Type B pancreatic cell (in vitro differentiated cells): Measurements from ENCODE around the gene NHLRC1. TPM values are rescaled to one million over a fixed set of nuclear protein-coding genes. Genes with fewer than 3 reads are reported as not detected.
A peak's percentile ranks its signal among the peaks of the same experiment; 100 is the strongest.
"Not testable (repeated sequence)": the region's sequence is repeated elsewhere in the genome, so short reads cannot be mapped to it uniquely, and the experiment has no call there.

Experiments used
- DNase-seq: peaks from one replicate; pipeline ENCODE4 v3.0.0; 2021; ENCODE audit warnings: mixed read lengths; ENCODE audit not compliant: unreplicated experiment; ENCODE audit errors: extremely low spot score
- H3K27ac Mint-ChIP-seq: 2 replicates; pipeline ENCODE4 v1.8.0; 2021; ENCODE audit warnings: mild to moderate bottlenecking, mixed read lengths
- H3K27me3 Mint-ChIP-seq: 2 replicates; pipeline ENCODE4 v1.8.0; 2021; ENCODE audit warnings: mixed read lengths
- H3K36me3 Mint-ChIP-seq: 2 replicates; pipeline ENCODE4 v1.8.0; 2021; ENCODE audit warnings: mixed read lengths
- H3K4me1 Mint-ChIP-seq: one replicate; pipeline ENCODE4 v1.8.0; 2021; ENCODE audit warnings: mixed read lengths; ENCODE audit not compliant: unreplicated experiment
- H3K4me3 Mint-ChIP-seq: 2 replicates; pipeline ENCODE4 v1.8.0; 2021; ENCODE audit warnings: mild to moderate bottlenecking, mixed read lengths
- H3K9me3 Mint-ChIP-seq: 2 replicates; pipeline ENCODE4 v1.8.0; 2021; ENCODE audit warnings: mixed read lengths
- total RNA-seq: library from RNA; stranded (reverse); gene quantifications from 2 replicates; pipeline ENCODE4 v1.2.1, GENCODE V29; 2021; ENCODE audit warnings: low replicate concordance
- TF ChIP-seq, protein P1 (sequence below): fragments of 200-600 bp; sonication (generic); conservative IDR thresholded peaks from 2 replicates; pipeline ENCODE4 v1.5.0; 2021; ENCODE audit warnings: antibody characterized with exemption, mild to moderate bottlenecking

NHLRC1 gene
- total RNA-seq, 1 donor from 2014 or later = 1.1 TPM

DNA sequence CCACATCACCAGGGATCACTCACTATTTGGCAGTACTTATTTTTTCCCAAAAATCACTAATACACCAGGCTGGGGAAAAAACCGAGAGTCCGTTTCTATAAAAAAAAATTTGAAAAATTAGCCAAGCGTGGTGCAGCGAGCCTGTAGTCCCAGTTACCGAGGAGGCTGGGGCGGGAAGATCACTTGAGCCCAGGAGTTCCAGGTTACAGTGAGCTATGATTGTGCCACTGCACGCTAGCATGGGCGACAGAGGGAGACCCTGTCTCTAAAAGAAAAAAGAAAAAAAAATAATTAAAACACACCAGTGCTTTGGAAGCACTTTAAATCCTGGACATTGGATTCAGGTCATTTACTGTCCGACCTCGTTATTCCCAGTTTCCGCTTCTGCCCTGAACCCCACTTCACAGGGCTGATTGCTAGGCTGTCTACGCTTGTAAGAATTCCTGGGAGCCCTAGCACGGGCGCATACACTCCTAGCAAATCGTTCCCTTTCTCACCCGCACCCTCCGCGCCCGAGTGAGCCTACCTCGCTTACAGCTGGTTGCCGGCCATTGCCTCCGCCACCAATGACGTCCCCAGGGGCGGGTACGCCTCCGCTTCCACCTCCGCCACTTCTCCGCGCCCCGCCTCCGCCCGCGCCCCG, 32.2 kb upstream of the NHLRC1 start, which contains the start of gene TPMT:
Gene TPMT (minus strand): TSS at position 571 of the 643 bp plus-strand sequence. CDS start 5,950 bp downstream, outside the sequence.
- peaks cover 15% of the 10 kb centered on the region for H3K4me1 Mint-ChIP-seq
- H3K27ac Mint-ChIP-seq = peak within 1 kb of the TSS; percentile 99
- H3K27me3 Mint-ChIP-seq = no peaks in the 10 kb centered on the region
- H3K4me3 Mint-ChIP-seq = peak within 1 kb of the TSS; percentile 100
- H3K36me3 Mint-ChIP-seq = peaks cover 7% of the 10 kb centered on the region
- TF ChIP-seq, protein P1, sequence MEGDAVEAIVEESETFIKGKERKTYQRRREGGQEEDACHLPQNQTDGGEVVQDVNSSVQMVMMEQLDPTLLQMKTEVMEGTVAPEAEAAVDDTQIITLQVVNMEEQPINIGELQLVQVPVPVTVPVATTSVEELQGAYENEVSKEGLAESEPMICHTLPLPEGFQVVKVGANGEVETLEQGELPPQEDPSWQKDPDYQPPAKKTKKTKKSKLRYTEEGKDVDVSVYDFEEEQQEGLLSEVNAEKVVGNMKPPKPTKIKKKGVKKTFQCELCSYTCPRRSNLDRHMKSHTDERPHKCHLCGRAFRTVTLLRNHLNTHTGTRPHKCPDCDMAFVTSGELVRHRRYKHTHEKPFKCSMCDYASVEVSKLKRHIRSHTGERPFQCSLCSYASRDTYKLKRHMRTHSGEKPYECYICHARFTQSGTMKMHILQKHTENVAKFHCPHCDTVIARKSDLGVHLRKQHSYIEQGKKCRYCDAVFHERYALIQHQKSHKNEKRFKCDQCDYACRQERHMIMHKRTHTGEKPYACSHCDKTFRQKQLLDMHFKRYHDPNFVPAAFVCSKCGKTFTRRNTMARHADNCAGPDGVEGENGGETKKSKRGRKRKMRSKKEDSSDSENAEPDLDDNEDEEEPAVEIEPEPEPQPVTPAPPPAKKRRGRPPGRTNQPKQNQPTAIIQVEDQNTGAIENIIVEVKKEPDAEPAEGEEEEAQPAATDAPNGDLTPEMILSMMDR = no peak
- no peak for DNase-seq
- H3K9me3 Mint-ChIP-seq = peaks cover 6% of the 10 kb centered on the region

DNA sequence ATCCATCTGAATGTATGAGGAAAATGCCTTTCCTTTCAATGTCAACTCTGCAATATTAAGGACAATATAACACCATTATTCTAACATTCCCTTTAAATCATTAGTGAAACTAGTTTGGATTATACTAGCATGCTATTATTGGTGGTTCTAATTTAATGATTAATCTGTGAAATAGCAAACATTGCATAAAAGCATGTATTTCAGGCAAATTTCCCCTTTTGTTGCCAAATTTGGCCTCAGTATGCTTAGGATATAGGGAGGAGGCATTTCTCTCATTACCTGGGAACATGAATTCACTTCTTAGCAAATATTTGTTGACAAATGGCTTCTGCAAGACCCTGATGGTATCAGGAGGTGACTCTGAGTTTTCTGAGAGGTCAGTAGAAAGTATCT, 30.8 kb upstream of the NHLRC1 start:
- peak overlapping the region; percentile 99 for H3K27ac Mint-ChIP-seq
- peak overlapping the region; percentile 100 for H3K4me3 Mint-ChIP-seq
- peaks cover 6% of the 10 kb centered on the region for H3K9me3 Mint-ChIP-seq
- TF ChIP-seq, protein P1 = no peak
- no peak for DNase-seq
- peaks cover 15% of the 10 kb centered on the region for H3K4me1 Mint-ChIP-seq
- no peaks in the 10 kb centered on the region for H3K27me3 Mint-ChIP-seq
- H3K36me3 Mint-ChIP-seq = peaks cover 6% of the 10 kb centered on the region

DNA sequence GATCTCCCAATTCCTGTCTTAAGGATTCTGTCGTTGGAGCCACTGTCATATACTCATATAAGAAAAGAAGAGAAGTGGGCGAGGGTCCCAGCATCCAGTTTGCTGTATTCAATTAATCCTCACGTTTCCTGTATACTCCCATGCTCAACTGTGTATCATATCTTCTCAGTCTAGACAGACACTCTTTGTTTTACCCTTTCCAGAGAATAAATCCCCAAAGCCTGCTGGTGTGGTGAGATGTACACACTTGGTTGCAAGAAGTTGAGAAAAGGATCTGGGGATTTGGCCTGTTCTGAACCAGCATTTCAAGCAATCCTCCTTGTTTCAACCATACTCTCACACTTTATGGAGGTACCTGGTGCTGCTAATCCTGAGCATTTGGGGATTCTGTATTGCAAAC, 29.3 kb upstream of the NHLRC1 start:
- TF ChIP-seq, protein P1 = no peak
- Mint-ChIP-seq H3K4me1 (peaks cover 15% of the 10 kb centered on the region), H3K27ac (no peak overlapping the region), H3K4me3 (no peak overlapping the region), H3K36me3 (peaks cover 9% of the 10 kb centered on the region), H3K9me3 (peaks cover 6% of the 10 kb centered on the region), H3K27me3 (no peaks in the 10 kb centered on the region)
- DNase-seq = no peak

DNA sequence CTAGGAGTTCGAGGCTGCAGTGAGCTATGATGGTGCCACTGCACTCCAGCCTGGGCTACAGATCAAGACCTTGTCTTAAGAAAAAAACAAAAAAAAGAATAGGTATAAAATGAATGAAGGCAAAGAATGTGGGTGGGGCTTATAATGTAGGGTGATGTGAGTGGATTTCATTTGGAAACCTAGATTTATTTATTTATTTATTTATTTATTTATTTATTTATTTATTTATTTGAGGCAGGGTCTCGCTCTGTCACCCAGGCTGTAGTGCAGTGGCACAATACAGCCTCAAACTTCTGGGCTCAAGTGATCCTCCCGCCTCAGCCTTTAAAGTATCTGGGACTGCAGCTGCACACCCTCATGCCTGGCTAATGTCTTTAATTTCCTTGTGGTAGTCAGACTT, 28.9 kb upstream of the NHLRC1 start:
- DNase-seq, H3K36me3 Mint-ChIP-seq, H3K27me3 Mint-ChIP-seq, H3K9me3 Mint-ChIP-seq, H3K4me3 Mint-ChIP-seq, H3K27ac Mint-ChIP-seq: not testable (repeated sequence)
- peaks cover 14% of the 10 kb centered on the region for H3K4me1 Mint-ChIP-seq

DNA sequence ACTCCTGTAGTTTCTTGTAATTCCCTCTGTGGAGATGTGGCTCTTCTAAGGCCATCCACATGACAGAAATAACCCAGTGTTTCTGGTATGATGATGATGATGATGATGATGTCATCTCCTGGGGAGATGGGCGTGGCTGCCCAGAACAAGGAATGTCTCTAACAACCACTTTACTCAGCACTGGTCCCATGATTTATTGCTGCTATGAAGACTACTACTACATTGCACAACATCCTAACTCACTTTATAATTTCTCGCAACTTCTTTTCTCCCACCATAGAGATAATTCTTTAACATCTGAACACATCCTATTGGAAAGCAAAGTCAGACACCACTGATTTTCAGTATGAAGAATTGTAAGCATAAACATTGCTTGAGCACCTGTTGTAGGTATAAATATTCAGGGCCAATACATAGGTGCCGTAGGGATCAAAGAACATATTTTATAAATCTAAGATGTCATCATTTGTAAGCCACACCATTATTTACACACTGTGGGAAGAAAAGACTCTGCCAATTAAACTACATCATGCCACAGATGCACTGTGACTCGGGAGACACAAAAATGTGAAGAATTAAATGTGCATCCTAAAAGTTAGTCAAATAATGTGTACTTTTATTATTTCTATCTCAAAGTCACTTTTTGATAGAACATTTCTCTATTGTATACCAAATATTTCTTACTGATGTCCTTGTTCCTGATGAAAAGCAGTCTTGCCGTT, 26.0 kb upstream of the NHLRC1 start:
- Mint-ChIP-seq H3K27ac (peak overlapping the region; percentile 84), H3K36me3 (peaks cover 6% of the 10 kb centered on the region), H3K9me3 (peaks cover 6% of the 10 kb centered on the region), H3K27me3 (no peaks in the 10 kb centered on the region), H3K4me1 (peaks cover 8% of the 10 kb centered on the region), H3K4me3 (no peak overlapping the region)
- TF ChIP-seq, protein P1 = no peak
- no peak for DNase-seq

DNA sequence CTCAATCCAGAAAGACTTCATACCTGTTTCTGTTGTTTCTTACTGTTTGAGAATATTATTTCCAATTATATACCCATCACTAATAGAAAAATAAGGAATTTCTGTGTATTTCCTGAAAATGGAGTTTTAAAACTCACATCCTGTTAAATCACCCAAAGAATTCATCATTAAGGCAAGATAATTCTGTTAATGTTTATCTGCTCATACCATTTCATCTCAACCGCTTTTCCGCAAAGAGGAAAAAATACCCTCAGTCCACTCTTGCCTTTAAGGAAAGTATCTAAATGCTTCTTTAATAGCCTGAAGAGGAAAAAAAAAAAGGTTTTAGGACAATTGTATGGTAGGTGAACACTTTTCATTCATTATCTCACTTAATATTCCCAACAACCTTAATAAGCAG, 25.1 kb upstream of the NHLRC1 start:
- no peak for DNase-seq
- TF ChIP-seq, protein P1 = no peak
- no peak overlapping the region for H3K4me3 Mint-ChIP-seq
- peaks cover under 1% of the 10 kb centered on the region for H3K9me3 Mint-ChIP-seq
- H3K27ac Mint-ChIP-seq = peak overlapping the region; percentile 84
- H3K27me3 Mint-ChIP-seq = no peaks in the 10 kb centered on the region
- H3K36me3 Mint-ChIP-seq = peaks cover 12% of the 10 kb centered on the region
- peaks cover 4% of the 10 kb centered on the region for H3K4me1 Mint-ChIP-seq
